Skin of body (tissue), 2 donors: Measurements from ENCODE around the gene LIMS2. TPM values are rescaled to one million over a fixed set of nuclear protein-coding genes. Genes with fewer than 3 reads are reported as not detected.

Source experiments
- DNase-seq: peaks from one replicate; lab custom pipeline; 2025; lab: John Stamatoyannopoulos, UW
- total RNA-seq: library from RNA; depleted of rRNA; stranded (reverse); fragments of >200 nt; gene quantifications from one replicate; pipeline ENCODE4 v1.2.3, GENCODE V29; 2014

Gene LIMS2
- total RNA-seq, 1 donor from 2014 or later: 3.8 TPM

GRCh38 chr2:127646487-127647241, 28.7 kb downstream of the LIMS2 start:
- no peak for DNase-seq

DNA sequence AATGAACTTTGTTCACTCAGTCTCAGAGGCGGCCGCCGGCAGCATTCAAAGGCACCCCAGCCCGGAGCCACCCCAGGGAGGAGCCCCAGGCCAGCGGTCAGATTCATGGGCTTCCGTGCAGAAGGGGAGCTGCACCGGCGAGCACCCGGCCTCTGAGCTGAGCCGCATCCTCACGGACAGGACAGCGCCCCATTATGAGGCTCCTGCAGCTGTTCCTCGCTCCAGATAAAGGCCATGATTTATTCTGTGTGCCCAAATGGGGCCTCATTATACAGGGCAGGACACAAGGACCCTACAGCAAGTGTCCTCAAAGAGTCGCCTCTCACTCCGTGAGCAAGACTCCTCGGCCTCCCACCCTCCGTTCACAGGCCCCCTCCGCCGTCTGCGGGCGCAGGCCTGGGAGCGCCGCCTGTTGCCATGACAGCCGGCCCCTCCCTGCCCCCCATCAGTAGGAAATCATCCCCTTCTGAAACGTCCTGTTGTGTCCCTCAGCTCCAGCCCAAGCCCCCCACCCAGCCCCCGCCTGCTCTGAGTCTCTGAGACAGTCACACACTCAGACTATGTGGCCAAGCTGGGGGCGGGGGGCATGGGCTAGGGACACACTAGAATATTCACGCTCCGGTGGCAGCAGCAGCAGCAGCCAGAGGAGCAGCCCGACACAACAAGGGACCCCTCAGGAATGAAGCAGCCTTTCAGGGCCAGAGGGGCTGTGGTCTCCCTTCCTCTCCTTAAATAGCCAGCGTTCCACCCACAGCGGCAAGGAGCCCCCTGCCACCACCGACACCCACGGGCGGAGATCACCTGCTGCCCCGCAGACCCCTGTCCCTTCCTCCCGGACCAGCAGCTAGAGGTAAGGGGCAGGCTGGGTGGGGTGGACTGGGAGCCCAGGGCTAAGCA, 29.7 kb downstream of the LIMS2 start, which contains the start of gene GPR17:
Gene GPR17, plus strand, starts transcription at position 759 of the 897 bp plus-strand sequence. CDS start 4,583 bp downstream, outside the sequence.
- DNase-seq: no peak

- no peak for DNase-seq
These were observed 30.3 kb downstream of the LIMS2 start for GRCh38 chr2:127645026-127645394.

- DNase-seq: no peak
These were observed 31.0 kb downstream of the LIMS2 start for GRCh38 chr2:127644066-127645025.

- no peak for DNase-seq
These were observed 31.8 kb downstream of the LIMS2 start for GRCh38 chr2:127643439-127644065.

DNA sequence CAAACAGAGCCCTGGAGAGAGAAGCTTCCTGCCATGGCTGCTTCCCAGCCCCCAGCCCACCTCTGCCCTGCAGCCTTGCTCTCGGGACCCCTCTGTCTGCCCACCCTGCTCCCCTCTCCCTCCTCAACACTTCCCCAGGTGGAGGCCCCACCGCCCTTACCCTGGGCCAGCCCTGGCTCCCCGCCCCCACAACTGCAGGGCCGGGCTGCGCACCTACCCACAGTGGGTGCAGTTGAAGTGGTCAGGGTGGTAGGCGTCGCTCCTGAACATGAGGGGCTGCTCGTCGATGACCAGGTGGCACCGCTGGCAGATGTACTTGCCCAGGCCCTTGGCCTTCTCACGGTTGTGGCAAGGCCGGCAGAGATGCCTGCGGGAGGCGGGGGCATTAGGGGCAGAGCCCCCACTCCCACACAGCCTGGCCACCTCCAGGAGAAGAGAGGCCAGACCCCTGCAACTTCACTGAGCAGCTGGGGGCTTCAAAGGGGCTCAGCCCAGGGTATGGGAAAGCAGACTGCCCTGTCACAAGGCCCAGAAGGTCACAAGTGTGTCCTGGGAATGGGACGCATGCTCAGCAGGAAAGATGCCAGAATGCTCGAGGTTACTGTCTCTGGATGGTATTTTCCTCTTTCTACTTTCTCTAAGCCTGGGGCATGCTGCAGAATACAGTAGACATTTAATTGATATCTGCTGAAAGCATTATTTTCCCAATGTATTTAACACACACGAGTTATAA, 32.5 kb downstream of the LIMS2 start:
- DNase-seq: no peak

DNA sequence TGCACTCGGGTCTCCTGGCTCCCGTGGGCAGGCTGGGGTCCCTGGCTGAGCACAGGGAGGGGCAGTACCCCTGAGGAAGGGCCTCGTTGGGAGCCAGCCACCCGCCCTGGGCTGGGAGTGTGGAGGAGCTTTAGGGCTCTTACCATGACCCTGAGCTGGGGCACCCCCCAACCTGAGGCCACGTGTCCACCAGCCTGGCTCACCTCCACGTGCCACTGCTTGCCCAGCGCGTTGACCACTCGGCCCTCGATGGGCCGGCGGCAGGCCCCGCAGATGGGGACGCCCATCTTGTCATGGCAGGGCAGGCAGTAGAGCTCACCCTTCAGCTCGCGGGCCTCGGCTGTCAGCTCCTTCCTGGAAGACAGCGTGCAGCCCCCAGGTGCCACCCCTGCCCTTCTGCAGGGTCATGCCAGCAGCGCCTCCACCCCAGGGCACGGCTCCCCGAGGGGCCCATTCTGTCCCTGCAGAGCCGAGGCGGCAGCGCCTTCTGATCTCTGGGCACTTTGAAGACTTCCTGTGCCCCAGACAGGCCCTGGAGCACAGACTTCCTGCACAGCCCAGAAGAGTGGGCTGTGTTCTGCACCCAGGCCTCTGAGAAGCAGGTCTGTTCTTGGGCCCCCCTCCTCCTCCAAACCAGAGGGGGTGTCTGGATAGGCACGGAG, 33.4 kb downstream of the LIMS2 start:
- no peak for DNase-seq

- DNase-seq: no peak
These were observed 34.2 kb downstream of the LIMS2 start for GRCh38 chr2:127641133-127641532.

GRCh38 chr2:127640082-127641072, 35.0 kb downstream of the LIMS2 start:
- DNase-seq: no peak

- DNase-seq: no peak
These were observed 36.2 kb downstream of the LIMS2 start for GRCh38 chr2:127639111-127639474.

GRCh38 chr2:127638361-127639110, 36.8 kb downstream of the LIMS2 start:
- DNase-seq: no peak

- peak; percentile 66 for DNase-seq
These were observed 37.5 kb downstream of the LIMS2 start for GRCh38 chr2:127637725-127638252.

DNA sequence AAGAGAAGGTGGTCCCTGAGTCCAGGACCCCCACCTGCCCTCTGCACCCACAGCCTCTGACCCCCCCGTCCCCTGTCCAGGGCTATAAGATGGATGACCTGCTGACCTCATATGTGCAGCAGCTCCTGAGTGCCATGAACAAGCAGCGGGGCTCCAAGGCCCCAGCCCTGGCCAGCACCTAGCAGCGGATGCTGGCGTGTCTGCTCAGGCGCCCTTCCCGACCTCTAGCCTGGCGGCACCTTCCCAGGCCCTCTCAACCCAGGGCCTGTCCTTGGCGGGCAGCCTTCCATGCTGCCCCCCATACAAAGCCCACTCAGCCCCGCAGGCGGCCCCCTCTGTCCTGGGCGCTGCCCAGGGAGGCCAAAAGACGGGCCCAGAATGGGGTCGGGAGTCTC, 38.1 kb downstream of the LIMS2 start:
- no peak for DNase-seq

DNA sequence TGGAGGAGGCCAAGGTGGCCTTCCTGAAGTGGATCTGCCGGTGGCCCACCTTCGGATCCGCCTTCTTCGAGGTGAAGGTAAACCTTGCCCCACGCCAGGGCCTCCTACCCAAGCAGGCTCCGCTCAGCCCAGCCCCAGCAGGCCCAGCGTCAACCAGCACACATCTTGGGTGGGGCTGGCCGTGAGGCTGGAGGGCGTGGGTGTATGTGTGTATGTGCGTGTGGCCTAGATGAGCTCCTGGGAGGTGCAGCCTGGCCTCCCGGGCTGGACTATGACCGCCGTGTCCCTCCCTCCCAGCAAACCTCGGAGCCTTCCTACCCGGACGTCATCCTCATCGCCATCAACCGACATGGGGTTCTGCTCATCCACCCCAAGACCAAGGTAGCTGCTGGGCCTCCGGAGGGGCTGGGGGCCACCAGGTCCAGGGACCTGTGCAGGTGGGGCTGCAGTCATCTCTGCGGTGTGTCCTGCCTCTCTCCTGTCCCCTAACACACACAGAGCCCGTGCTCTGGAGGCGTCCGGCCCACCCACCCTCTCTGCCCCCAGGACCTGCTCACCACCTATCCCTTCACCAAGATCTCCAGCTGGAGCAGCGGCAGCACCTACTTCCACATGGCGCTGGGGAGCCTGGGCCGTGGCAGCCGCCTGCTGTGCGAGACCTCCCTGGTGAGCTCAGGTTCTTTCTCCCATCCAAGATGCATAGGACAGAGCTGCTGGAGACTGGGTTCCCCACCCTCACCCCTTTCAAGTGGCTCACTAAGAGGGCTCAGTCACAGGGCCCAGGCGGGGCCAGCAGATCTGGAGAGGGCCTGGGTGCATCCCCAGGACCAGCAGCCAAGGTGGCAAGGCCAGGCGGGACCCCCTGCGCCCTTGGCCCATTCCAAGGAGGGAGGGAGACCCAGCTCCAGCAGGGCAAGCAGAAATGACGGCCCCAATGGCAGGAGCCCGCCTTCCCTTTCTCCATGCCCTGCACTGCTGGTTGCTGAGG, 38.8 kb downstream of the LIMS2 start:
- no peak for DNase-seq

- DNase-seq: no peak
These were observed 39.7 kb downstream of the LIMS2 start for GRCh38 chr2:127635380-127636237.
